Astrocyte of the hippocampus (primary cell): Measurements from ENCODE around the gene INTS15.

ENCODE experiments used
- DNase-seq: peaks from one replicate; pipeline ENCODE4 v3.0.0; 2011; ENCODE audit warnings: low read depth, low spot score

Gene INTS15

GRCh38 chr7:6642239-6642839 is 52.5 kb downstream of the INTS15 start:
- no peak for DNase-seq

GRCh38 chr7:6642861-6643640 is 53.2 kb downstream of the INTS15 start:
- no peak for DNase-seq

- no peak for DNase-seq
Measured at GRCh38 chr7:6643915-6644625, 54.2 kb downstream of the INTS15 start.

GRCh38 chr7:6644728-6645127 is 54.9 kb downstream of the INTS15 start:
- DNase-seq = no peak

GRCh38 chr7:6646465-6646864 is 56.6 kb downstream of the INTS15 start:
- DNase-seq = no peak

- no peak for DNase-seq
Measured at GRCh38 chr7:6647080-6647479, 57.3 kb downstream of the INTS15 start.

GRCh38 chr7:6647541-6647940 is 57.7 kb downstream of the INTS15 start:
- no peak for DNase-seq

GRCh38 chr7:6648066-6648814 is 58.4 kb downstream of the INTS15 start:
- no peak for DNase-seq

GRCh38 chr7:6648815-6649104 is 58.9 kb downstream of the INTS15 start:
- no peak for DNase-seq

- no peak for DNase-seq
Measured at GRCh38 chr7:6649241-6649961, 59.6 kb downstream of the INTS15 start.

GRCh38 chr7:6650086-6650485 is 60.3 kb downstream of the INTS15 start:
- no peak for DNase-seq

GRCh38 chr7:6650521-6651011 is 60.7 kb downstream of the INTS15 start:
- no peak for DNase-seq

- no peak for DNase-seq
Measured at GRCh38 chr7:6651851-6652445, 62.1 kb downstream of the INTS15 start.

- no peak for DNase-seq
Measured at GRCh38 chr7:6652446-6653011, 62.7 kb downstream of the INTS15 start.

- DNase-seq = no peak
Measured at GRCh38 chr7:6653071-6654003, 63.5 kb downstream of the INTS15 start.

- no peak for DNase-seq
Measured at GRCh38 chr7:6654113-6654841, 64.5 kb downstream of the INTS15 start.

GRCh38 chr7:6654842-6655610 is 65.2 kb downstream of the INTS15 start:
- no peak for DNase-seq
